Right lung (tissue), 5 donors: ENCODE results near the gene CYP2D6. TPM values are rescaled to one million over a fixed set of nuclear protein-coding genes. Genes with fewer than 3 reads are reported as not detected.
"Not testable (repeated sequence)": the region's sequence is repeated elsewhere in the genome, so short reads cannot be mapped to it uniquely, and the experiment has no call there.

ENCODE experiments used
- DNase-seq, 2 donors: peaks; one replicate each; pipeline ENCODE4 v3.0.0-alpha.2; 2013
- polyA plus RNA-seq, 5 donors: library from polyadenylated mRNA; unstranded; fragments of 120-200 nt; gene quantifications; one replicate each; pipeline versions ENCODE4 v1.2.1 to v1.2.3, GENCODE V29; 2013; ENCODE audit warnings: inconsistent platforms in 1 of 5, low replicate concordance in 1 of 5; ENCODE audit not compliant: insufficient read length in 5 of 5, insufficient read depth in 1 of 5

Gene CYP2D6
- polyA plus RNA-seq, 5 donors: 3.1 to 5.4 (median 4.0) TPM

GRCh38 chr22:42134100-42135020 lies 3.8 kb upstream of the CYP2D6 start:
- DNase-seq: no peak

DNA sequence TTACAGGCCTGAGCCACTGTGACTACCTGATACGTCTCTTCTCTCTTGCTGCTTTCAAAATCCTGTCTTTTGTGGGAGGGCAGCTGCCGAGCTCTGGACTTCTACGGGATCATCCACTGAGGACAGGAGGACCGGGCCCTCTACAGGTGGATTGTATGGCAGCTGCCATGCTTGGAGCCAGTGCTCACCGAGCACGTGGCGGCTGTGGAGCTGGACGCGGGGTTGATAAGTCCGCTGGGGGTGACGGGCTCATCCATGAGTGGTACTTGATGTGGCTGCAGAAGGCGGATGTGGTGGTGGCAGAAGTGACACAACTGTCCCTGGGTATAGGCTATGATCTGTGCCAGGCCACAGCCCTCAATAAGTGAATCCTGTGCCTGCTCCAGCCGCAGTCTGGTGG lies 1.8 kb upstream of the CYP2D6 start:
- DNase-seq: no peak

- DNase-seq: no peak
These were observed 952 bp upstream of the CYP2D6 start for GRCh38 chr22:42131562-42131961.

- not testable (repeated sequence) for DNase-seq
These were observed 428 bp downstream of the CYP2D6 start for GRCh38 chr22:42130182-42130581.

DNA sequence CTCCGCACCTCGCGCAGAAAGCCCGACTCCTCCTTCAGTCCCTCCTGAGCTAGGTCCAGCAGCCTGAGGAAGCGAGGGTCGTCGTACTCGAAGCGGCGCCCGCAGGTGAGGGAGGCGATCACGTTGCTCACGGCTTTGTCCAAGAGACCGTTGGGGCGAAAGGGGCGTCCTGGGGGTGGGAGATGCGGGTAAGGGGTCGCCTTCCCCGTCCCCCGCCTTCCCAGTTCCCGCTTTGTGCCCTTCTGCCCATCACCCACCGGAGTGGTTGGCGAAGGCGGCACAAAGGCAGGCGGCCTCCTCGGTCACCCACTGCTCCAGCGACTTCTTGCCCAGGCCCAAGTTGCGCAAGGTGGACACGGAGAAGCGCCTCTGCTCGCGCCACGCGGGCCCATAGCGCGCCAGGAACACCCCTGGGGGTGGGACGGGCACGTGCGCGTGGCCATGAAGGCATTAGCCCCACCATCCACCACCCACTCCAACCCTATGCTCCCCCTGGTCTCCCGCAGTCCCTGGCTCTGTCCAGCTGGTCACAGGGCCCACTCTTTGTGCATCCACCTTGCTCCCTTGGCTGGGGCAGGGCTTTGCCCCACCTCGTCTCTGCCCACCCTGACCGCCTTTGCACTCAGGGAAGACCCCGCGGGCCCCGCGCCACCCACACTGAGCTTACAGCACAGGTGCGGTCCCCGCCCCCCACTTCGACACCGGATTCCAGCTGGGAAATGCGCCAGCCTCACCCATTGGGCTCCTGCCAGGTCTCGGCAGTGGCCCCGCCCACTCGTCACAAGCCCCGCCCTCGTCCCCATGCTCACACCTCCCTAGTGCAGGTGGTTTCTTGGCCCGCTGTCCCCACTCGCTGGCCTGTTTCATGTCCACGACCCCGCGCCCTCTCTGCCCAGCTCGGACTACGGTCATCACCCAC lies 1.6 kb downstream of the CYP2D6 start:
- peak in 1 of 2 donors; percentile 11 for DNase-seq

DNA sequence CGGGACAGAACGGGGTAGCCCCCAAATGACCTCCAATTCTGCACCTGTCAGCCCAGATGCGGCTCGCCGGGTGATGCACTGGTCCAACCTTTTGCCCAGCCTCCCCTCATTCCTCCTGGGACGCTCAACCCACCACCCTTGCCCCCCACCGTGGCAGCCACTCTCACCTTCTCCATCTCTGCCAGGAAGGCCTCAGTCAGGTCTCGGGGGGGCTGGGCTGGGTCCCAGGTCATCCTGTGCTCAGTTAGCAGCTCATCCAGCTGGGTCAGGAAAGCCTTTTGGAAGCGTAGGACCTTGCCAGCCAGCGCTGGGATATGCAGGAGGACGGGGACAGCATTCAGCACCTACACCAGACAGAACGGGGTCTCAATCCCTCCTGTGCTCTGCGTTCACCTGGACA lies 2.6 kb downstream of the CYP2D6 start:
- DNase-seq: not testable (repeated sequence)

DNA sequence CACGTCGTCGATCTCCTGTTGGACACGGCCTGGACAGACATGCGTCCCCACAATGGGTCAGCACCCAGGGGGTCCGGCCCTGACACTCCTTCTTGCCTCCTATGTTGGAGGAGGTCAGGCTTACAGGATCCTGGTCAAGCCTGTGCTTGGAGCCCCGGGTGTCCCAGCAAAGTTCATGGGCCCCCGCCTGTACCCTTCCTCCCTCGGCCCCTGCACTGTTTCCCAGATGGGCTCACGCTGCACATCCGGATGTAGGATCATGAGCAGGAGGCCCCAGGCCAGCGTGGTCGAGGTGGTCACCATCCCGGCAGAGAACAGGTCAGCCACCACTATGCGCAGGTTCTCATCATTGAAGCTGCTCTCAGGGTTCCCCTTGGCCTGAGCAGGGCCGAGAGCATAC lies 3.0 kb downstream of the CYP2D6 start:
- no peak for DNase-seq

DNA sequence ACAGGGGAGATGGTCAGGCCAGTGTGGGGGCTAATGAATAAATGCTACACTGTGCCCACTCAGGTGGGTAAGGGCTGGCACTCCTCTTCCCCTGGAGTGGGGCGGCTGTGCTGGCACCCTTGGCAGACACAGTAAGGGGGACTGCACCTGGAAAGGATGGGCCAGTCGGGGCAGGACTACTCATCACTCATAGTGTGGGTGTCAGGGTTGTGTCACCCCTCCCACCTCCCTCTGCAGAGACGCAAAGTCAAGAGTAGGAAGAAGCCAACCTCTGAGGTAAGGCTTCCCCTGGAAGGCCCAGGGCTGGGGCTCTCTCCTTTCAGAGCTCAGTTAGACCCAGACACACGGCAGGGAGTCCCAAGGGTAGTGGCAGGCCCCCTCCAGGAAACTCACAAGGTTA lies 7.1 kb downstream of the CYP2D6 start:
- DNase-seq: not testable (repeated sequence)

GRCh38 chr22:42120231-42121021 lies 10.2 kb downstream of the CYP2D6 start:
- not testable (repeated sequence) for DNase-seq

- DNase-seq: no peak
These were observed 13.7 kb downstream of the CYP2D6 start for GRCh38 chr22:42116848-42117424.

DNA sequence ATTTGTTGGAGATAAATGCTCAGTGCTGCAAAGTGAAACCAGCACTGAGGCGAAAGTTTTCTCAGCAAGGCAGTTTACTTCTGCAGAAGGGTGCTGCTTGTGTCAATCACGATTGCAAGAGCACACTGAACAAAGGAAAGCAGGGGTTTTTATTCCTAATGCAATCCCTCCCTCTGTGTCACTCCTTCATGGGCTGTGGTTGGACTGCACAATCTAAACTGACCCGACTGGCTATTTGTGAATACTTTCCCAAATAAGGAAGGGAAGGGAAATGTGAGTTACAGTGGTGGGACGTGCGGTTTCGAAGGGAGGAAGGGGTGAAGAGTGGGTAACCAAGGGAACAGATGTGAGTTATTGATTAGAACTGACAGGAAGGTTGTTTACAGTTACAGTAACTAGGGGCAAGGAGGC lies 15.2 kb downstream of the CYP2D6 start:
- not testable (repeated sequence) for DNase-seq

DNA sequence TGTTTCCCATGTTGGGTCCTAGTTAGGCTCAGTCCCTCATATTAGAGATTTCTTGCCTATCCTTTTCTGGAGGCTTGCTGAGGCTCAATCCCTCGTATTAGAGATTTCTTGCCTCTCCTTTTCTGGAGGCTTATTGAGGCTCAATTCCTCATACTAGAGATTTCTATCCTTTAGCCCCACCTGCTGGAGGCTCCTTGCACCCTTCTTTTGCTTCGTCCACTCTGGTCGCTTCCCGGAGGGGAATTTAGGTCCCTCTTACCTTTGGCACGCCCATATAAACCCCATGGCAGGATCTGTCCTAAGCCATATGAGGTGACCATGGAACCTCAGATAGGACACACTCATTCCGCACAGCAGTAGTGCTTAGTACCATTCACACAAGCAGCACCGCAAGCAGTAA lies 15.9 kb downstream of the CYP2D6 start:
- no peak for DNase-seq

DNA sequence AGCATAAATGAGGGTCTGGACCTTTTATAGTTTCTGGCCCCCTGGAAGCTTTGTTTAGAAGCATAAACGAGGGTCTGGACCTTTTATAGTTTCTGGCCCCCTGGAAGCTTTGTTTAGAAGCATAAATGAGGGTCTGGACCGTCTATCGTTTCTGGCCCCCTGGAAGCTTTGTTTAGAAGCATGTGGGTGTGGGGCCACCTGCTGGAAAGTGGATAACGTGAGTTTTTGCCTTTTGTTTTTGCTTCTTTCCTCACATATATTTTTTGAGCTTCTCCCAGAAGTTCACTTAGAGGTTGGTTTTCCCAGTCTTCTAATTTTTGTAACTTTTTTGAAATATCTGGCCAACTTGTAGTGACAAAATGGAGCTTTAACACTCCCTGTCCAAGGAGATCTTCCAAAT lies 17.8 kb downstream of the CYP2D6 start:
- not testable (repeated sequence) for DNase-seq

GRCh38 chr22:42111798-42112197 lies 18.8 kb downstream of the CYP2D6 start:
- DNase-seq: no peak

- no peak for DNase-seq
These were observed 21.8 kb downstream of the CYP2D6 start for GRCh38 chr22:42108848-42109247.

GRCh38 chr22:42104332-42104860 lies 26.2 kb downstream of the CYP2D6 start:
- DNase-seq: not testable (repeated sequence)

DNA sequence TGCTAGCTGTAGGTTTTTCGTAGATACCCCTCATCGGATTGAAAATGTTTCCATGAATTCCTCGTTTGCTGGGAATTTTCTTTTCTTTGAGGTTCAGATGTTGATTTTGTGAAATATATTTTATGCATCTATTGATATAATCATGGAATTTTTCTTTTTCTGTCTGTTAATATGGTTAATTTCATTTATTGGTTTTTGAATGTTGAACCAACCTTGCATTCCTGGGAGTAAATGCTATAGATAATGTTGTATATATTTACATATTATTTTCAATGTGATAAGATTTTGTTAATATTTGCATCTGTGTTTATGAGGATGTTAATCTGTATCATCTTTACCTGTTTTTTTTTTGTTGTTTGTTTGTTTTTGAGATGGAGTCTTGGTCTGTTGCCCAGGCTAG lies 29.4 kb downstream of the CYP2D6 start:
- no peak for DNase-seq

GRCh38 chr22:42091455-42091782 lies 39.2 kb downstream of the CYP2D6 start:
- no peak for DNase-seq

DNA sequence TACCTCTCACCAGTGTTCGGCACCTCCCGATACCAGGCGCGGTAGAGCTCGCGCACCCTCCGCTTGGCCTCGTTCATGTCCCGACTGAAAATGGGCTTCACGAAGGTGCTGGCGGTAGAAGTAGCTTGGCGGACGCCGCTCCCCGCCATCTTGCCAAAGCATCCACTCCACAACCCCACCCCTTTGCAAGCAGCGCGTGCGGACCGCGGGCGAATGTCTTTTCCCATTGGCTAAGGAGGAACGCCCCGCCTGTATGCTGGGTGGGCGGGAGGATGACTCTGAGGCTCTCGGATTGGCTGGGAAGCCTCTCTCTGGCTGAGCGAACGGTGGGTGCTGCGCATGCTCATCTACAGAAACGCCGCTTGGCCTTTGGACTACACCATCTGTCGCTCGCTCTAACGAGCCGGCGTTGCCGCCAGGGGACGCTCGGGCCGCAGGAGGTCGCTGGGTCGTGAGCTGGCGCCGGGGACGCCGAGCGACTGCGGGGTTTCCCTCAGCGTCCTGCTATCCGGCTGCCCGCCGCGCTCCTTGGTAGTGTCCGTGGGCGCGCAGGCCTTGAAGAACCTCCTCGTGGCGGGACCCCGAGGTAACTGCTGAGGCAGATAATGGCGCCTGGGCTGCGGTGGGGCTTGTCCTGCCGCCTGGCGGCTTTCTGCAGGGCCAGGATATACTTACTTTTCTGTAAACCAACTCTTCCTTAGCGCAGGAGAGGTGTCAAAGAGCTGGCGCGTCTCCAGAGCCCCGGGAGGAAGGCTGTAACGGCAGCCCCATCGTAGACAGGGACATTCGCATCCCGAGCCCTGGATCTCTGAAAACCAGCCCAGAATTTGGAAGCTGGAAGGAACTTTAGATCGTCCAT lies 39.8 kb downstream of the CYP2D6 start, which contains the start of gene NDUFA6:
NDUFA6 (minus strand) TSS at position 177 of the 859 bp plus-strand sequence; CDS start at position 149, 28 bp downstream.
- peak; percentile 97 to 98 for DNase-seq

DNA sequence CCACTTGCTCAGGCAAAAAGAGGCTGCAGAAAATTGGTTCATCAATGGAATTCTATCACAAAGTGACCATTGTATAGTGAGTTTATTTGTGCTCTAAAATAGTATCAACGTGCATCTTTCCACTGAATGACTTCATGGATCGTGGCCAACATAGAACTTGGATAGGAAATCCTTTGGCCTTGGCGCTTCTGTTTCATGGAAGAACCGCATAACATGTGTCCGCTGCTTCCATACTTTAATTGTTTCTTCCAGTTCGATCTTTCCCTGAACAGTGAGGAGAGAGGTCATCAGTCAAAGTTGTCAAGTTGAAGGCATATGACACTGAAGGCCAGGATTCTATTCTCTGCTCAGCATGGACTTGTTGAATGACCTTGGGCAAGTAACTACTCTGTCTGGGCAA lies 44.6 kb downstream of the CYP2D6 start:
- DNase-seq: no peak
